IMR-90 (cell line): Measurements from ENCODE around the gene NDUFB10. TPM values are rescaled to one million over a fixed set of nuclear protein-coding genes. Genes with fewer than 3 reads are reported as not detected.

Experiments used
- ATAC-seq: fragments of 200-7000 bp; cut with Tn5 transposase; 2 replicates; pipeline ENCODE4 v1.9.1; 2020; ENCODE audit warnings: low read depth, mild to moderate bottlenecking, moderate library complexity
- BruUV-seq: library from RNA; stranded (reverse); fragments of 400-500 nt; replicated peaks from 2 replicates; lab custom pipeline; 2021; lab: Mats Ljungman, UMichigan
- CTCF ChIA-PET: fragments of 300-600 bp; formaldehyde crosslinking; extraction: SDS; loops from one replicate; lab custom pipeline; 2021; ENCODE audit warnings: antibody characterized with exemption; lab: Yijun Ruan, JAX
- POLR2A ChIA-PET: fragments of 300-600 bp; sonication (Branson Sonifier 250); formaldehyde crosslinking; loops from one replicate; lab custom pipeline; 2022; ENCODE audit warnings: antibody characterized with exemption; ENCODE audit not compliant: unreplicated experiment; lab: Charles Lee
- DNase-seq: peaks from one replicate; pipeline ENCODE4 v3.0.0; 2013
- H2AFZ ChIP-seq: replicated peaks from 2 replicates; pipeline ENCODE3; 2013; ENCODE audit warnings: low read length, mild to moderate bottlenecking; ENCODE audit not compliant: poor library complexity
- H2AK5ac ChIP-seq: 2 replicates; pipeline ENCODE4 v1.6.1; 2013; ENCODE audit warnings: low read depth, low read length, inconsistent platforms
- H2AK9ac ChIP-seq: replicated peaks from 2 replicates; pipeline ENCODE3; 2013; ENCODE audit warnings: mild to moderate bottlenecking, low read depth, low read length, moderate library complexity; ENCODE audit not compliant: poor library complexity
- H2BK120ac ChIP-seq: 2 replicates; pipeline ENCODE4 v1.6.1; 2013; ENCODE audit warnings: low read depth, low read length, inconsistent platforms
- H2BK15ac ChIP-seq: 3 replicates; pipeline ENCODE4 v1.6.1; 2013; ENCODE audit warnings: low read depth, low read length, inconsistent platforms
- H2BK20ac ChIP-seq: 2 replicates; pipeline ENCODE4 v1.6.1; 2013; ENCODE audit warnings: low read depth, mild to moderate bottlenecking, inconsistent platforms, low read length, moderate library complexity
- H2BK5ac ChIP-seq: 2 replicates; pipeline ENCODE4 v1.6.1; 2013; ENCODE audit warnings: mild to moderate bottlenecking, low read depth, low read length, inconsistent platforms; ENCODE audit not compliant: poor library complexity, severe bottlenecking
- H3K14ac ChIP-seq: replicated peaks from 2 replicates; pipeline ENCODE4 v1.6.1; 2013; ENCODE audit warnings: low read depth, low read length, inconsistent platforms
- H3K18ac ChIP-seq: 2 replicates; pipeline ENCODE4 v1.6.1; 2013; ENCODE audit warnings: low read depth, low read length, control low read depth
- H3K23ac ChIP-seq: 2 replicates; pipeline ENCODE4 v1.6.1; 2013; ENCODE audit warnings: low read depth, low read length, inconsistent platforms
- H3K27ac ChIP-seq: 2 replicates; pipeline ENCODE4 v1.5.1; 2013; ENCODE audit warnings: mild to moderate bottlenecking, control low read depth, low read length; ENCODE audit not compliant: insufficient read depth
- H3K27me3 ChIP-seq: 2 replicates; pipeline ENCODE4 v1.6.1; 2013; ENCODE audit warnings: low read length; ENCODE audit not compliant: control insufficient read depth, insufficient read depth
- H3K36me3 ChIP-seq: 2 replicates; pipeline ENCODE4 v1.6.1; 2013; ENCODE audit warnings: low read length, mixed read lengths; ENCODE audit not compliant: control insufficient read depth, insufficient read depth
- H3K4ac ChIP-seq: 2 replicates; pipeline ENCODE4 v1.6.1; 2013; ENCODE audit warnings: low read depth, low read length, inconsistent platforms
- H3K4me1 ChIP-seq: 2 replicates; pipeline ENCODE4 v1.6.1; 2013; ENCODE audit warnings: low read length, mixed read lengths; ENCODE audit not compliant: control insufficient read depth, insufficient read depth
- H3K4me2 ChIP-seq: 2 replicates; pipeline ENCODE4 v1.6.1; 2013; ENCODE audit warnings: low read depth, mild to moderate bottlenecking, control low read depth, low read length, moderate library complexity
- H3K4me3 ChIP-seq: 2 replicates; pipeline ENCODE4 v1.5.1; 2013; ENCODE audit warnings: low read depth, mild to moderate bottlenecking, control low read depth, low read length, moderate library complexity; ENCODE audit not compliant: insufficient read depth
- H3K56ac ChIP-seq: 2 replicates; pipeline ENCODE4 v1.6.1; 2013; ENCODE audit warnings: low read length, inconsistent platforms; ENCODE audit not compliant: insufficient read depth; ENCODE audit errors: extremely low read depth
- H3K79me1 ChIP-seq, 2 experiments: 2 replicates each; pipeline ENCODE4 v1.6.1; 2013; ENCODE audit warnings: low read length in 2 of 2, inconsistent platforms in 1 of 2, low read depth in 1 of 2
- H3K9ac ChIP-seq: 2 replicates; pipeline ENCODE4 v1.6.1; 2013; ENCODE audit warnings: low read depth, low read length, control low read depth
- H3K9me1 ChIP-seq: 2 replicates; pipeline ENCODE4 v1.6.1; 2013; ENCODE audit warnings: low read length, inconsistent platforms; ENCODE audit not compliant: insufficient read depth
- H3K9me3 ChIP-seq: 2 replicates; pipeline ENCODE4 v1.6.1; 2013; ENCODE audit warnings: low read length; ENCODE audit not compliant: control insufficient read depth, insufficient read depth
- H4K20me1 ChIP-seq: 2 replicates; pipeline ENCODE4 v1.6.1; 2013; ENCODE audit warnings: low read length, inconsistent platforms; ENCODE audit not compliant: insufficient read depth
- H4K5ac ChIP-seq: 2 replicates; pipeline ENCODE4 v1.6.1; 2013; ENCODE audit warnings: mild to moderate bottlenecking, low read depth, low read length, control low read depth
- H4K8ac ChIP-seq, 2 experiments: 2 replicates each; pipeline ENCODE4 v1.6.1; 2013; ENCODE audit warnings: low read depth in 2 of 2, low read length in 2 of 2, control low read depth in 1 of 2, inconsistent platforms in 1 of 2
- H4K91ac ChIP-seq: 2 replicates; pipeline ENCODE4 v1.6.1; 2013; ENCODE audit warnings: low read depth, low read length, inconsistent platforms; ENCODE audit not compliant: insufficient read depth
- CEBPB ChIP-seq: IDR thresholded peaks from 2 replicates; pipeline ENCODE4 v1.6.1; 2012; ENCODE audit warnings: low read depth, low read length, improper control_type of control experiment
- CHD1 ChIP-seq: IDR thresholded peaks from 2 replicates; pipeline ENCODE4 v1.6.1; 2012; ENCODE audit warnings: low read depth, low read length, improper control_type of control experiment
- CTCF ChIP-seq: conservative IDR thresholded peaks from 2 replicates; pipeline ENCODE4 v1.5.1; 2012; ENCODE audit warnings: mild to moderate bottlenecking, low read depth, low read length, improper control_type of control experiment
- ELK1 ChIP-seq: fragments of 150-350 bp; IDR thresholded peaks from 2 replicates; pipeline ENCODE4 v1.6.1; 2016; ENCODE audit warnings: low read depth, mild to moderate bottlenecking, low read length, moderate library complexity, borderline replicate concordance
- FOS ChIP-seq: fragments of 150-350 bp; IDR thresholded peaks from 2 replicates; pipeline ENCODE4 v1.6.1; 2016; ENCODE audit warnings: low read depth, low read length
- MAFK ChIP-seq: IDR thresholded peaks from 2 replicates; pipeline ENCODE4 v1.6.1; 2012; ENCODE audit warnings: low read depth, low read length, improper control_type of control experiment
- MAZ ChIP-seq: IDR thresholded peaks from 2 replicates; pipeline ENCODE4 v1.6.1; 2012; ENCODE audit warnings: low read depth, mild to moderate bottlenecking, low read length, improper control_type of control experiment, moderate library complexity, borderline replicate concordance
- MXI1 ChIP-seq: IDR thresholded peaks from 2 replicates; pipeline ENCODE4 v1.6.1; 2012; ENCODE audit warnings: low read depth, mild to moderate bottlenecking, low read length, moderate library complexity, borderline replicate concordance
- POLR2A ChIP-seq: IDR thresholded peaks from 2 replicates; pipeline ENCODE4 v1.6.1; 2012; ENCODE audit warnings: mild to moderate bottlenecking, low read depth, low read length
- RAD21 ChIP-seq: IDR thresholded peaks from 2 replicates; pipeline ENCODE4 v1.6.1; 2012; ENCODE audit warnings: low read length, improper control_type of control experiment
- RCOR1 ChIP-seq: IDR thresholded peaks from 2 replicates; pipeline ENCODE4 v1.6.1; 2012; ENCODE audit warnings: mild to moderate bottlenecking, low read length, improper control_type of control experiment; ENCODE audit not compliant: insufficient replicate concordance
- RFX5 ChIP-seq: IDR thresholded peaks from 2 replicates; pipeline ENCODE4 v1.8.0; 2012; ENCODE audit warnings: low read depth, mild to moderate bottlenecking, low read length, moderate library complexity
- SMC3 ChIP-seq: fragments of 150-350 bp; IDR thresholded peaks from 2 replicates; pipeline ENCODE4 v1.6.1; 2016; ENCODE audit warnings: low read depth, mild to moderate bottlenecking, antibody characterized with exemption, low read length, moderate library complexity
- WGBS, 2 experiments: methylation state at CpG; one replicate each; pipeline versions ENCODE4 v1.1.5 to v1.1.7; 2013; ENCODE audit warnings: missing lambda C conversion rate in 2 of 2; ENCODE audit not compliant: insufficient read length in 1 of 2; ENCODE audit errors: extremely low coverage in 2 of 2; 5-methylcytosine and 5-hydroxymethylcytosine counted together
- dilution Hi-C: fragments of 300-500 bp; cut with HindIII; formaldehyde crosslinking; loops from one replicate; pipeline ENCODE4 v1.14.3; 2018; ENCODE audit warnings: low sequenced_read_pairs; ENCODE audit not compliant: unreplicated experiment
- in situ Hi-C: fragments of 300-500 bp; cut with MboI; formaldehyde crosslinking; loops from 3 replicates; pipeline ENCODE4 v1.14.3; 2019; ENCODE audit warnings: low sequenced_read_pairs, inconsistent platforms, mixed read lengths
- intact Hi-C: fragments of 100-400 bp; cut with micrococcal nuclease; formaldehyde crosslinking; loops from 2 replicates; pipeline ENCODE4 v1.10.0; 2022
- polyA plus RNA-seq, 3 experiments: library from polyadenylated mRNA; depleted of rRNA; stranded (reverse); fragments of >200 nt; gene quantifications; 2 replicates each; pipeline ENCODE4 v1.2.3, GENCODE V29; 2012; ENCODE audit warnings: low replicate concordance in 1 of 3
- total RNA-seq: library from RNA; depleted of rRNA; stranded (reverse); fragments of >200 nt; gene quantifications from 2 replicates; pipeline ENCODE4 v1.2.3, GENCODE V29; 2012
- TF ChIP-seq, protein P1 (sequence below): fragments of 150-350 bp; IDR thresholded peaks from 2 replicates; pipeline ENCODE4 v1.6.1; 2017; ENCODE audit warnings: mild to moderate bottlenecking, antibody characterized with exemption, low read length, low read depth

Gene NDUFB10
- total and polyA plus RNA-seq, 2 of the 4 experiments (the other 2 are of a cell fraction), result 189 to 220 TPM

DNA sequence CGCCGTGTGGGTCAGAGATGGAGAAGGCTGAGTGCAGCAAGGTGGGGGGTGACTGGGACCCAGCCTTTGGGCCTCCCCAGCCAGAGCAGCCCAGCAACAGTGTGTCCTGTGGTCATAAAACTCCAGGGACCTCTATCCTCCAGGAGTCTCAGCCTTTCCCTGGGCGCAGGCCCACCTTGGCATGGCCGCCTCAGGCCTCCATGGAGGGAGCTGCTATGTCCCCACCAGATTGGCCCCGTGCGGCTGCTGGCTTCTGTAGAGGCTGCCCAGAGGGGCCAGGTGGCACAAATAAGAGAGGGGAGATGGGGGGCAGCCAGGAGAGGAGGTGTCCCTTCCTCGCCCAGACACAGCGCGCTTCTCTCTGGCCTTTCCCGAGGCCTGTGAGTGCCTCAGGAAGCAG is 27.9 kb downstream of the NDUFB10 start:
- Histone ChIP-seq H3K79me1 (peaks cover 21 to 29% of the 10 kb centered on the region in 2 experiments), H3K18ac (no peak overlapping the region), H3K27ac (no peak overlapping the region), H3K9me3 (no peaks in the 10 kb centered on the region), H4K91ac (no peak overlapping the region), H3K56ac (no peak overlapping the region), H3K9ac (no peak overlapping the region), H4K5ac (no peak overlapping the region), H2BK15ac (no peak overlapping the region), H3K9me1 (peaks cover 9% of the 10 kb centered on the region), H3K36me3 (peaks cover 13% of the 10 kb centered on the region), H3K27me3 (peaks cover 23% of the 10 kb centered on the region), H3K4me1 (peaks cover 14% of the 10 kb centered on the region), H2BK20ac (no peak overlapping the region), H4K20me1 (no peaks in the 10 kb centered on the region; the same call in 1 of the 2 replicates), H3K4me2 (no peak overlapping the region), H2AK5ac (no peak overlapping the region), H4K8ac (no peak overlapping the region), H2BK120ac (no peak overlapping the region), H2AK9ac (no peak overlapping the region), H2BK5ac (no peak overlapping the region), H3K4ac (no peak overlapping the region), H3K14ac (no peak overlapping the region), H3K23ac (no peak overlapping the region), H3K4me3 (no peak overlapping the region), H2AFZ (no peak overlapping the region)
- ATAC-seq (no peak), DNase-seq (no peak)
- no CpG with 5 or more reads among the region's 10 CpGs for WGBS, 2 experiments
- no TSS peak for BruUV-seq
- dilution Hi-C loops (no loop called here), intact Hi-C loops (no loop called here), in situ Hi-C loops (no loop called here)
- CTCF ChIA-PET, result no interaction called here
- POLR2A ChIA-PET, result no interaction called here
- TF ChIP-seq CHD1, result no peak
- TF ChIP-seq POLR2A, result no peak
- TF ChIP-seq MAFK, result no peak
- TF ChIP-seq CEBPB, result no peak
- TF ChIP-seq RFX5, result no peak
- TF ChIP-seq, protein P1, sequence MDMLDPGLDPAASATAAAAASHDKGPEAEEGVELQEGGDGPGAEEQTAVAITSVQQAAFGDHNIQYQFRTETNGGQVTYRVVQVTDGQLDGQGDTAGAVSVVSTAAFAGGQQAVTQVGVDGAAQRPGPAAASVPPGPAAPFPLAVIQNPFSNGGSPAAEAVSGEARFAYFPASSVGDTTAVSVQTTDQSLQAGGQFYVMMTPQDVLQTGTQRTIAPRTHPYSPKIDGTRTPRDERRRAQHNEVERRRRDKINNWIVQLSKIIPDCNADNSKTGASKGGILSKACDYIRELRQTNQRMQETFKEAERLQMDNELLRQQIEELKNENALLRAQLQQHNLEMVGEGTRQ, result no peak
- no peak for TF ChIP-seq MAZ
- TF ChIP-seq MXI1, result no peak
- TF ChIP-seq ELK1, result no peak
- TF ChIP-seq RCOR1, result no peak
- TF ChIP-seq SMC3, result no peak
- TF ChIP-seq FOS, result no peak
- TF ChIP-seq RAD21, result no peak
- TF ChIP-seq CTCF, result no peak
